Endothelial cell of umbilical vein (primary cell): ENCODE results near the gene CHPF2. TPM values are rescaled to one million over a fixed set of nuclear protein-coding genes. Genes with fewer than 3 reads are reported as not detected.

Experiments used
- BruUV-seq: library from RNA; stranded (reverse); fragments of 400-500 nt; replicated peaks from 2 replicates; lab custom pipeline; 2021; lab: Mats Ljungman, UMichigan
- CTCF ChIA-PET: fragments of 300-600, 350-600 bp; sonication (Branson Sonifier 250); formaldehyde crosslinking; loops from one replicate; lab custom pipeline; 2021; ENCODE audit warnings: antibody characterized with exemption, inconsistent platforms; lab: Charles Lee
- POLR2A ChIA-PET: fragments of 300-600, 350-600 bp; sonication (Branson Sonifier 250); formaldehyde crosslinking; loops from one replicate; lab custom pipeline; 2021; ENCODE audit warnings: antibody characterized with exemption, inconsistent platforms; lab: Charles Lee
- DNase-seq: peaks from one replicate; pipeline ENCODE4 v3.0.0-alpha.2; 2011; ENCODE audit warnings: low read depth, low spot score
- FAIRE-seq: peaks from 2 replicates; lab custom pipeline; 2011; peaks lifted over from hg19 to GRCh38; lab: Jason Lieb, UNC
- H2AFZ ChIP-seq: 2 replicates; pipeline ENCODE4 v1.6.0; 2012; ENCODE audit warnings: low read depth, low read length, control low read depth, inconsistent platforms
- H3K27ac ChIP-seq: 2 replicates; pipeline ENCODE4 v1.5.1; 2011; ENCODE audit warnings: low read depth, mild to moderate bottlenecking, control low read depth, low read length, moderate library complexity; ENCODE audit not compliant: insufficient read depth
- H3K27me3 ChIP-seq, 2 experiments: 2 replicates each; pipeline versions ENCODE4 v1.6.0 to v1.6.1; 2011; ENCODE audit warnings: low read length in 2 of 2, mixed read lengths in 1 of 2; ENCODE audit not compliant: control insufficient read depth in 2 of 2, insufficient read depth in 2 of 2
- H3K36me3 ChIP-seq, 2 experiments: 2 replicates in 1 of 2; 3 replicates in 1 of 2; pipeline ENCODE4 v1.5.1; 2011; ENCODE audit warnings: low read length in 2 of 2, mild to moderate bottlenecking in 1 of 2, moderate library complexity in 1 of 2; ENCODE audit not compliant: control insufficient read depth in 2 of 2, insufficient read depth in 2 of 2; ENCODE audit errors: extremely low read depth in 1 of 2
- H3K4me1 ChIP-seq: 3 replicates; pipeline ENCODE4 v1.5.1; 2011; ENCODE audit warnings: mild to moderate bottlenecking, low read length; ENCODE audit not compliant: control insufficient read depth, insufficient read depth; ENCODE audit errors: extremely low read depth
- H3K4me2 ChIP-seq: 2 replicates; pipeline ENCODE4 v1.6.1; 2011; ENCODE audit warnings: low read length, control low read depth, mixed read lengths; ENCODE audit not compliant: insufficient read depth
- H3K4me3 ChIP-seq, 3 experiments: fragments of 200-600 bp in 1 of 3; sonication (generic), shearing (Covaris generic) in 1 of 3; replicated peaks in 1 of 3; 2 replicates each; pipeline ENCODE4 v1.5.1; 2011 to 2016; ENCODE audit warnings: control low read depth in 3 of 3, low read length in 3 of 3, mild to moderate bottlenecking in 2 of 3, inconsistent platforms in 1 of 3, low read depth in 1 of 3, moderate library complexity in 1 of 3; ENCODE audit not compliant: insufficient read depth in 1 of 3
- H3K79me2 ChIP-seq: 2 replicates; pipeline ENCODE4 v1.6.0; 2012; ENCODE audit warnings: low read length, inconsistent platforms; ENCODE audit not compliant: control insufficient read depth, insufficient read depth
- H3K9ac ChIP-seq: replicated peaks from 2 replicates; pipeline ENCODE3; 2011; ENCODE audit warnings: low read length, control low read depth; ENCODE audit not compliant: insufficient read depth; ENCODE audit errors: extremely low read depth
- H3K9me1 ChIP-seq: replicated peaks from 3 replicates; pipeline ENCODE4 v1.6.0; 2011; ENCODE audit warnings: mild to moderate bottlenecking, low read length; ENCODE audit not compliant: control insufficient read depth, insufficient read depth; ENCODE audit errors: extremely low read depth
- H3K9me3 ChIP-seq: replicated peaks from 2 replicates; pipeline ENCODE4 v1.5.1; 2012; ENCODE audit warnings: low read length, inconsistent platforms; ENCODE audit not compliant: control insufficient read depth, insufficient read depth
- H4K20me1 ChIP-seq: replicated peaks from 2 replicates; pipeline ENCODE3; 2011; ENCODE audit warnings: mild to moderate bottlenecking, low read length; ENCODE audit not compliant: control insufficient read depth, insufficient read depth; ENCODE audit errors: extremely low read depth
- EZH2 ChIP-seq: IDR thresholded peaks from 2 replicates; pipeline ENCODE4 v1.6.1; 2012; ENCODE audit warnings: borderline replicate concordance, low read depth, mild to moderate bottlenecking, moderate library complexity, low read length, inconsistent platforms; ENCODE audit not compliant: severe bottlenecking
- GATA2 ChIP-seq: IDR thresholded peaks from 2 replicates; pipeline ENCODE4 v1.7.0; 2011; ENCODE audit warnings: low read depth, mild to moderate bottlenecking, moderate library complexity, mixed read lengths, low read length; ENCODE audit not compliant: insufficient read length, insufficient read depth
- JUN ChIP-seq: IDR thresholded peaks from 2 replicates; pipeline ENCODE4 v1.6.1; 2011; ENCODE audit warnings: borderline replicate concordance, low read depth; ENCODE audit not compliant: insufficient read length, insufficient read depth
- MYC ChIP-seq: IDR thresholded peaks from one replicate; pipeline ENCODE4 v1.6.1; 2011; ENCODE audit warnings: mild to moderate bottlenecking, low read depth, low read length
- POLR2A ChIP-seq: IDR thresholded peaks from 2 replicates; pipeline ENCODE4 v1.6.1; 2012; ENCODE audit warnings: low read depth, mild to moderate bottlenecking, control low read depth, low read length
- dilution Hi-C: fragments of 300-500 bp; cut with MboI; formaldehyde crosslinking; loops from one replicate; pipeline ENCODE4 v1.15.0; 2019; ENCODE audit warnings: low sequenced_read_pairs; ENCODE audit not compliant: extremely low pct_ligation_motif_present
- intact Hi-C: fragments of 100-400 bp; cut with micrococcal nuclease; formaldehyde crosslinking; loops from one replicate; pipeline ENCODE4 v1.10.0; 2022
- polyA plus RNA-seq, 4 experiments: library from polyadenylated mRNA; depleted of rRNA in 3 of 4; stranded (reverse) in 3 of 4; unstranded in 1 of 4; fragments of >200 nt; gene quantifications; 2 replicates each; pipeline versions ENCODE4 v1.2.1 to v1.2.3, GENCODE V29; 2011 to 2012; ENCODE audit warnings: missing spikeins in 1 of 4
- total RNA-seq: library from RNA; stranded (reverse); gene quantifications from 2 replicates; pipeline ENCODE4 v1.2.3, GENCODE V29; 2021
- TF ChIP-seq, protein P1 (sequence below), 2 donors: IDR thresholded peaks; 1 replicate in 1 of 2; 2 replicates in 1 of 2; pipeline ENCODE4 v1.5.1; 2011; ENCODE audit warnings: low read length in 2 of 2, mild to moderate bottlenecking in 2 of 2, moderate library complexity in 2 of 2, control low read depth in 1 of 2, inconsistent platforms in 1 of 2, low read depth in 1 of 2; ENCODE audit not compliant: insufficient read depth in 1 of 2; ENCODE audit errors: extremely low read depth in 1 of 2

Gene CHPF2
- total and polyA plus RNA-seq, 2 donors (not counting 3 experiments of a cell fraction or from before 2014, with no cell fraction given): 72.8 to 75.0 TPM

DNA sequence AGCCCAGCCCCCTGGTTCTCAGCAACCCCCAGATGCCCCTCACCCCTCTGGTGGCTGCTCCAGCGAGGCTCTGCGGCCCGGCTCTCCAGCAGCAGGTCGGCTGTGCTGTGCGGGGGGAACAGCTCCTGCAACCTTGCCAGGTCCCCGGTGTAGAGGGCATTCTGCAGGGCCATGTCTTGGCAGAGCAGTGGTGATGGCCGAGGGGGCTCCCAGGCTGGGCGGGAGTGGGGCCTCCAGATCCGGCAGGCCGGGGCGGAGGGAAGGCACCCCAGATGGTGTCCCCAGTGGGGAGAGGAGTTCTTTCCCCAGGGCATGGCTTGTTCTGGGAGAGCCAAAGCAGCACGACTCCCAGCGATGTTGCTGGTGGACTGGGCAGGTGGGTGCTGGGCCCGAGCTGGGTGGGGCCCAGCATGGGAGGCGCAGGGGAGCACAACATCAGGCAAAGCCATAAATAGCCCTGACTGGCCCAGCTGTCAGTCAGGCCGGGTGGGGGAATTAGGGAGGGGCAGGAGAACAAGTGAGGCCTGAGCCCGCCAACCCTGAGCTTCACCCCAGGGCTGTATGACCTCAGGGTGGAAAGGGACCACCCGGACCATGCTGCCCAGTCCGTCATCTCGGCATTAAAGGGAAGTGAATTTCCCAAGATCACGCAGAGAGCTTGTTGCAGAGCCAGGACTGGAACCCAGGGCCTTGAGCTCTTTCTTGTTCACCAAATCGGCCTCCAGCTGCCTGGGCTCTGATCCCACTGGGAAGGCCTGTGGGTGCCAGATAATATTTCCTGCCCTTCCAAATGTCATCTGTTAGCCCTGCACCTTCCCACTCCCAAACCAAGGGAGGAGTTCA, 44.7 kb upstream of the CHPF2 start:
- ChIA-PET POLR2A (interaction anchor here (0.6 kb wide), 1 partner anchor 402 kb away, joined by 4 read pairs; no protein-coding TSS in a partner anchor), CTCF (no interaction called here)
- FAIRE-seq (no peak), DNase-seq (no peak)
- H2AFZ ChIP-seq: no peak overlapping the region
- no TSS peak for BruUV-seq
- H3K9me1 ChIP-seq: no peaks in the 10 kb centered on the region
- dilution Hi-C loops: no loop called here
- H3K79me2 ChIP-seq: no peaks in the 10 kb centered on the region
- no peaks in the 10 kb centered on the region for H4K20me1 ChIP-seq
- no peak overlapping the region for H3K4me3 ChIP-seq
- no peak overlapping the region for H3K4me2 ChIP-seq
- intact Hi-C loops: no loop called here
- no peak overlapping the region for H3K9ac ChIP-seq
- H3K4me1 ChIP-seq: no peaks in the 10 kb centered on the region
- H3K36me3 ChIP-seq: no peaks in the 10 kb centered on the region
- peaks cover 12 to 15% of the 10 kb centered on the region in 2 experiments for H3K27me3 ChIP-seq
- no peaks in the 10 kb centered on the region for H3K9me3 ChIP-seq
- no peak for TF ChIP-seq JUN
- H3K27ac ChIP-seq: no peak overlapping the region

DNA sequence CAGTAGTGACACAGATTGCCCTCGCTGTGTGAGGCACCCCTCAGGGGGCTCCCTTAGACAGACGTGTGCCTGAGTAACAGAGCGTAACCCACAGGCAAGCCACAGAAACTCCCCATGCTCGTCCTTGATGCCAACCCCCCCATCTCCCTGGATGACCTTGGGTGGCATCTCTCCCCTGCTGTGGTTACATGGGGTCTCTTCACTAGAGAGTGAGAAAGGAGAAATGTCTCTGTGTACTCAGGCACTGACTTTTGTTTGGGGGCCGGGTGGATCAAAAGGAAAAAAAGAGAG, 44.1 kb upstream of the CHPF2 start:
- no peaks in the 10 kb centered on the region for H3K79me2 ChIP-seq
- intact Hi-C loops (no loop called here), dilution Hi-C loops (no loop called here)
- no peak overlapping the region for H3K4me3 ChIP-seq
- peaks cover 12 to 15% of the 10 kb centered on the region in 2 experiments for H3K27me3 ChIP-seq
- no peaks in the 10 kb centered on the region for H3K9me1 ChIP-seq
- ChIA-PET POLR2A (no interaction called here), CTCF (no interaction called here)
- no TSS peak for BruUV-seq
- H3K36me3 ChIP-seq: no peaks in the 10 kb centered on the region
- H2AFZ ChIP-seq: no peak overlapping the region
- H3K9ac ChIP-seq: no peak overlapping the region
- no peak overlapping the region for H3K4me2 ChIP-seq
- FAIRE-seq (no peak), DNase-seq (no peak)
- TF ChIP-seq POLR2A: no peak
- TF ChIP-seq MYC: no peak
- TF ChIP-seq, protein P1, sequence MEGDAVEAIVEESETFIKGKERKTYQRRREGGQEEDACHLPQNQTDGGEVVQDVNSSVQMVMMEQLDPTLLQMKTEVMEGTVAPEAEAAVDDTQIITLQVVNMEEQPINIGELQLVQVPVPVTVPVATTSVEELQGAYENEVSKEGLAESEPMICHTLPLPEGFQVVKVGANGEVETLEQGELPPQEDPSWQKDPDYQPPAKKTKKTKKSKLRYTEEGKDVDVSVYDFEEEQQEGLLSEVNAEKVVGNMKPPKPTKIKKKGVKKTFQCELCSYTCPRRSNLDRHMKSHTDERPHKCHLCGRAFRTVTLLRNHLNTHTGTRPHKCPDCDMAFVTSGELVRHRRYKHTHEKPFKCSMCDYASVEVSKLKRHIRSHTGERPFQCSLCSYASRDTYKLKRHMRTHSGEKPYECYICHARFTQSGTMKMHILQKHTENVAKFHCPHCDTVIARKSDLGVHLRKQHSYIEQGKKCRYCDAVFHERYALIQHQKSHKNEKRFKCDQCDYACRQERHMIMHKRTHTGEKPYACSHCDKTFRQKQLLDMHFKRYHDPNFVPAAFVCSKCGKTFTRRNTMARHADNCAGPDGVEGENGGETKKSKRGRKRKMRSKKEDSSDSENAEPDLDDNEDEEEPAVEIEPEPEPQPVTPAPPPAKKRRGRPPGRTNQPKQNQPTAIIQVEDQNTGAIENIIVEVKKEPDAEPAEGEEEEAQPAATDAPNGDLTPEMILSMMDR (IDR thresholded peaks at IDR 0.05; ENCODE audit: extremely low read depth in 1 of 2, insufficient read depth in 1 of 2, low read depth in 1 of 2, low read length in 2 of 2): no peak
- no peak for TF ChIP-seq EZH2
- no peak for TF ChIP-seq GATA2
- no peaks in the 10 kb centered on the region for H3K4me1 ChIP-seq
- H4K20me1 ChIP-seq: no peaks in the 10 kb centered on the region
- H3K9me3 ChIP-seq: no peaks in the 10 kb centered on the region
- H3K27ac ChIP-seq: no peak overlapping the region
